Spleen (tissue), 11 donors: Measurements from ENCODE around the gene TYRP1. TPM values are rescaled to one million over a fixed set of nuclear protein-coding genes. Genes with fewer than 3 reads are reported as not detected.

Experiments
- DNase-seq: peaks from one replicate; pipeline ENCODE4 v3.0.0-alpha.2; 2020
- H3K27ac ChIP-seq, 8 donors: fragments of 200-600 bp; sonication (generic) in 7 of 8; 1 replicate in 4 of 8; 2 replicates in 4 of 8; pipeline versions ENCODE4 v1.5.0 to v1.8.0; 2016 to 2021; ENCODE audit warnings: inconsistent platforms in 4 of 8, mild to moderate bottlenecking in 4 of 8, moderate library complexity in 1 of 8
- H3K27me3 ChIP-seq, 7 donors: fragments of 200-600 bp; sonication (generic) in 6 of 7; replicated peaks in 1 of 7; 1 replicate in 4 of 7; 2 replicates in 3 of 7; pipeline versions ENCODE4 v1.5.0 to v1.8.0; 2016 to 2021; ENCODE audit warnings: inconsistent platforms in 3 of 7, mild to moderate bottlenecking in 1 of 7
- H3K36me3 ChIP-seq, 6 donors: fragments of 200-600 bp; sonication (generic) in 5 of 6; 1 replicate in 4 of 6; 2 replicates in 2 of 6; pipeline versions ENCODE4 v1.5.0 to v1.8.0; 2016 to 2021; ENCODE audit warnings: inconsistent platforms in 2 of 6
- H3K4me1 ChIP-seq, 6 donors: fragments of 200-600 bp; sonication (generic) in 5 of 6; 1 replicate in 3 of 6; 2 replicates in 3 of 6; pipeline versions ENCODE4 v1.5.0 to v1.8.0; 2016 to 2021; ENCODE audit warnings: inconsistent platforms in 3 of 6
- H3K4me3 ChIP-seq, 8 donors: fragments of 200-600 bp; sonication (generic) in 7 of 8; 1 replicate in 4 of 8; 2 replicates in 4 of 8; pipeline versions ENCODE4 v1.5.0 to v1.8.0; 2016 to 2021; ENCODE audit warnings: inconsistent platforms in 4 of 8, mild to moderate bottlenecking in 4 of 8, moderate library complexity in 2 of 8
- H3K9me3 ChIP-seq, 8 donors: fragments of 200-600 bp; sonication (generic) in 7 of 8; 1 replicate in 4 of 8; 2 replicates in 4 of 8; pipeline versions ENCODE4 v1.5.0 to v1.8.0; 2016 to 2021; ENCODE audit warnings: inconsistent platforms in 4 of 8
- CTCF ChIP-seq, 11 experiments: fragments of 200-600 bp in 7 of 11; fragments of 450-650 bp in 4 of 11; sonication (generic) in 4 of 11; IDR thresholded peaks in 8 of 11; conservative IDR thresholded peaks in 3 of 11; 1 replicate in 7 of 11; 2 replicates in 4 of 11; pipeline versions ENCODE4 v1.4.0 to v1.8.0; 2016 to 2021; ENCODE audit warnings: antibody characterized with exemption in 11 of 11, inconsistent platforms in 4 of 11, mild to moderate bottlenecking in 1 of 11
- POLR2A ChIP-seq, 3 donors: fragments of 450-650 bp; IDR thresholded peaks; one replicate each; pipeline ENCODE4 v1.5.1; 2017; ENCODE audit warnings: antibody characterized with exemption in 3 of 3, mild to moderate bottlenecking in 1 of 3
- POLR2AphosphoS5 ChIP-seq, 3 donors: sonication (generic); formaldehyde crosslinking; IDR thresholded peaks; one replicate each; pipeline ENCODE4 v1.5.1; 2017; ENCODE audit warnings: antibody characterized with exemption in 3 of 3
- WGBS, 5 donors: extraction: QIAGEN DNeasy Blood & Tissue Kit in 3 of 5; methylation state at CpG; one replicate each; pipeline versions ENCODE4 v1.1.5 to v1.1.7; 2013 to 2018; 5-methylcytosine and 5-hydroxymethylcytosine counted together
- intact Hi-C: fragments of 100-400 bp; cut with DNase I; formaldehyde crosslinking; loops from one replicate; pipeline ENCODE4 v1.15.0; 2023; ENCODE audit warnings: low total_unique reads
- polyA plus RNA-seq, 3 donors: library from polyadenylated mRNA; stranded (reverse); fragments of 200-250 nt; gene quantifications; one replicate each; pipeline ENCODE4 v1.2.1, GENCODE V29; 2013
- total RNA-seq, 7 donors: library from RNA; depleted of rRNA in 3 of 7; stranded (reverse); fragments of >200 nt in 3 of 7; fragmentation: NEBNext Ultra II Directional in 4 of 7; extraction: Animal tissue kit (Norgen Biotek cat#: 25700) in 4 of 7; gene quantifications; one replicate each; pipeline versions ENCODE4 v1.1.0 to v1.2.1, GENCODE V29; 2016 to 2021
- donor health status: healthy with polysubstance abuse.
- donor health status: DM: no; HTN: no; CAD: no; lungs with moderate emphysema.
- donor health status: DM: no; HTN: no; CAD: no.
- donor health status: Bipolar disorder and iron deficiency.
- donor health status: healthy.
- donor health status: DM: no; HTN: no; CAD: no.
- donor health status: DM: yes; HTN: yes; CAD: no.

TYRP1 gene
- total and polyA plus RNA-seq, 10 donors = not detected

GRCh38 chr9:12723409-12724028 lies 30.3 kb downstream of the TYRP1 start:
- TF ChIP-seq CTCF (IDR thresholded peaks at IDR 0.05 in 8 of 11, conservative IDR thresholded peaks at IDR 0.05 in 3 of 11) (peak in 4 of 11 experiments; percentile 27 to 50 (median 38)), POLR2A (IDR thresholded peaks at IDR 0.05) (no peak), POLR2AphosphoS5 (IDR thresholded peaks at IDR 0.05) (no peak)
- H3K27ac ChIP-seq = peak overlapping the region in 5 of 8 donors; percentile 5 to 55 (median 22)
- H3K4me1 ChIP-seq = peaks cover 0 to 9% (median under 1%) of the 10 kb centered on the region in 6 donors
- no peaks in the 10 kb centered on the region for H3K36me3 ChIP-seq
- H3K9me3 ChIP-seq = no peaks in the 10 kb centered on the region
- no peaks in the 10 kb centered on the region for H3K27me3 ChIP-seq
- intact Hi-C loops = no loop called here
- DNase-seq = no peak
- H3K4me3 ChIP-seq = no peak overlapping the region
- 52 to 75% (median 56%) methylated on average over 5 of the region's 5 CpGs for WGBS, 5 donors

- intact Hi-C loops = no loop called here
- 86 to 93% (median 90%) methylated on average over 2 of the region's 2 CpGs for WGBS, 5 donors
These were observed 33.6 kb downstream of the TYRP1 start for GRCh38 chr9:12726795-12727194.

GRCh38 chr9:12730198-12730597 lies 37.0 kb downstream of the TYRP1 start:
- no peak overlapping the region for H3K4me3 ChIP-seq
- intact Hi-C loops = no loop called here
- H3K4me1 ChIP-seq = no peaks in the 10 kb centered on the region
- no peaks in the 10 kb centered on the region for H3K36me3 ChIP-seq
- no peak overlapping the region for H3K27ac ChIP-seq
- DNase-seq = no peak
- 76 to 87% (median 78%) methylated on average over 1 of the region's 1 CpG for WGBS, 5 donors
- peaks cover 0 to 14% (median 2%) of the 10 kb centered on the region in 8 donors for H3K9me3 ChIP-seq
- H3K27me3 ChIP-seq = no peaks in the 10 kb centered on the region
- no peak for TF ChIP-seq CTCF (IDR thresholded peaks at IDR 0.05 in 8 of 11, conservative IDR thresholded peaks at IDR 0.05 in 3 of 11)
- TF ChIP-seq POLR2A (IDR thresholded peaks at IDR 0.05) = no peak
- TF ChIP-seq POLR2AphosphoS5 (IDR thresholded peaks at IDR 0.05) = no peak

More at GRCh38 chr9:12726795-12727194, 33.6 kb downstream of the TYRP1 start:
- H3K4me3 ChIP-seq = no peak overlapping the region
- DNase-seq = no peak
- H3K27me3 ChIP-seq = no peaks in the 10 kb centered on the region
- TF ChIP-seq POLR2AphosphoS5 (IDR thresholded peaks at IDR 0.05) (no peak), CTCF (IDR thresholded peaks at IDR 0.05 in 8 of 11, conservative IDR thresholded peaks at IDR 0.05 in 3 of 11) (no peak), POLR2A (IDR thresholded peaks at IDR 0.05) (no peak)
- peak overlapping the region in 2 of 8 donors; percentile 23 to 38 for H3K27ac ChIP-seq
- H3K9me3 ChIP-seq = no peaks in the 10 kb centered on the region
- no peaks in the 10 kb centered on the region for H3K36me3 ChIP-seq
- no peaks in the 10 kb centered on the region for H3K4me1 ChIP-seq

GRCh38 chr9:12730927-12731326 lies 37.7 kb downstream of the TYRP1 start:
- Histone ChIP-seq H3K4me1 (no peaks in the 10 kb centered on the region), H3K36me3 (no peaks in the 10 kb centered on the region), H3K27me3 (no peaks in the 10 kb centered on the region), H3K4me3 (no peak overlapping the region), H3K9me3 (peaks cover 0 to 16% (median 2%) of the 10 kb centered on the region in 8 donors), H3K27ac (no peak overlapping the region)
- TF ChIP-seq POLR2AphosphoS5 (IDR thresholded peaks at IDR 0.05) (no peak), POLR2A (IDR thresholded peaks at IDR 0.05) (no peak), CTCF (IDR thresholded peaks at IDR 0.05 in 8 of 11, conservative IDR thresholded peaks at IDR 0.05 in 3 of 11) (no peak)
- no peak for DNase-seq
- intact Hi-C loops = no loop called here
